ENCODE measurements around the gene MAT2A. TPM values are rescaled to one million over a fixed set of nuclear protein-coding genes. Genes with fewer than 3 reads are reported as not detected.

The MAT2A gene
- total RNA-seq, 4 donors from 2014 or later: 66.2 to 185 (median 142) TPM

DNA sequence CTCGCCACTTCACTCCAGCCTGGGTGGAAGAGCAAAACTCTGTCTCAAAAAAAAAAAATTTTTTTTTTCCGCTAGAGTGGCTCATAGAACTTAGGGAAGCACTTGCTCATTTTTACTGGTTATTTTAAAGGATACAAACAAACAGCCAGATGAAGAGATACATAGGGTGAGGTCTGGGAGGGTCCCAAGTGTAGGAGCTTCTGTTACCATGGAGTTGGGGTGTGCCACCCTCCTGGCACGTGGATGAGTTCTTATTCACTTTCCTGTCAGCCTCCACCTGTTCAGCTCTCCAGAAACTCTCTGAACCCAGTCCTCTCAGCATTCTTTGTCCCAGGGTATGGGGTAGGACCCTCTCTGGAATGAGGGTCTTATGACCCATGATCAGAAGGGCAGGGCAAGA, 4.9 kb upstream of the MAT2A start:
- TF ChIP-seq EP300 (IDR thresholded peaks at IDR 0.05; ENCODE audit: low read depth) (no peak), POLR2AphosphoS5 (IDR thresholded peaks at IDR 0.05) (no peak), POLR2A (IDR thresholded peaks at IDR 0.05) (no peak)
- TF ChIP-seq, protein P1, sequence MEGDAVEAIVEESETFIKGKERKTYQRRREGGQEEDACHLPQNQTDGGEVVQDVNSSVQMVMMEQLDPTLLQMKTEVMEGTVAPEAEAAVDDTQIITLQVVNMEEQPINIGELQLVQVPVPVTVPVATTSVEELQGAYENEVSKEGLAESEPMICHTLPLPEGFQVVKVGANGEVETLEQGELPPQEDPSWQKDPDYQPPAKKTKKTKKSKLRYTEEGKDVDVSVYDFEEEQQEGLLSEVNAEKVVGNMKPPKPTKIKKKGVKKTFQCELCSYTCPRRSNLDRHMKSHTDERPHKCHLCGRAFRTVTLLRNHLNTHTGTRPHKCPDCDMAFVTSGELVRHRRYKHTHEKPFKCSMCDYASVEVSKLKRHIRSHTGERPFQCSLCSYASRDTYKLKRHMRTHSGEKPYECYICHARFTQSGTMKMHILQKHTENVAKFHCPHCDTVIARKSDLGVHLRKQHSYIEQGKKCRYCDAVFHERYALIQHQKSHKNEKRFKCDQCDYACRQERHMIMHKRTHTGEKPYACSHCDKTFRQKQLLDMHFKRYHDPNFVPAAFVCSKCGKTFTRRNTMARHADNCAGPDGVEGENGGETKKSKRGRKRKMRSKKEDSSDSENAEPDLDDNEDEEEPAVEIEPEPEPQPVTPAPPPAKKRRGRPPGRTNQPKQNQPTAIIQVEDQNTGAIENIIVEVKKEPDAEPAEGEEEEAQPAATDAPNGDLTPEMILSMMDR (IDR thresholded peaks at IDR 0.05): no peak
- DNase-seq: no peak
- no peaks in the 10 kb centered on the region for H3K27me3 ChIP-seq
- in situ Hi-C loops (cut with MboI; ENCODE audit: low pct_ligation_motif_present in 1 of 4, low pct_unique_long_range_greater_than_20kb in 1 of 4, low sequenced_read_pairs in 3 of 4) (no loop called here), intact Hi-C loops (cut with DNase I; ENCODE audit: low total_unique reads) (no loop called here)
- peak overlapping the region in 3 of 4 donors; percentile 14 to 38 (median 21) for H3K27ac ChIP-seq
- no peaks in the 10 kb centered on the region for H3K36me3 ChIP-seq
- peaks cover 12 to 32% (median 16%) of the 10 kb centered on the region in 4 donors for H3K4me1 ChIP-seq
- H3K9me3 ChIP-seq: no peaks in the 10 kb centered on the region
- H3K4me3 ChIP-seq: no peak overlapping the region
- 74 to 100% methylated on average over 1 to 3 of the region's 3 CpGs for WGBS, 2 donors (ENCODE audit: low coverage in 1 of 2)

DNA sequence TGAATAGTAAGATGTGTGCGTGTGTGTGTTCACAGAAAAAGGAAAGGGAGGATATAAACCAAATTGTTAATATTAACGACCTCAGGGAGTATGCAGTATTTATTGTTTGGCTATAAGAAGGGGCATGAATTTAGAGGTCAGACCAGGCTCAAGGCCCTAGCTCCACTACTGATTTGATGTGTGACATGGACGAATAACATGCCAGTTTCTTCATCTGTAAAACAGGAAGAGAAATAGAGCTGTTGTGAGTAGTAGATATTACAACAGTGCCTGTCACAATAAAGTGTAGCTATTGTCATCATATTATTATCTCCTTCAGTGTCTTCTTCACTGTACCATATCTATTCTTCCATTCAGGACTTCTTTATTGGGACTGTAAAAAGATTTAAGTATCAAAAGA, 4.1 kb upstream of the MAT2A start:
- intact Hi-C loops (cut with DNase I; ENCODE audit: low total_unique reads) (loop anchor here (5.0 kb wide), 1 partner anchor 98 kb away; no protein-coding TSS in a partner anchor), in situ Hi-C loops (cut with MboI; ENCODE audit: low pct_ligation_motif_present in 1 of 4, low pct_unique_long_range_greater_than_20kb in 1 of 4, low sequenced_read_pairs in 3 of 4) (no loop called here)
- no peaks in the 10 kb centered on the region for H3K36me3 ChIP-seq
- H3K27ac ChIP-seq: peak overlapping the region in 2 of 4 donors; percentile 95 to 98
- no peak for DNase-seq
- no peak overlapping the region for H3K4me3 ChIP-seq
- whole genome bisulfite sequencing, 2 donors (ENCODE audit: low coverage in 1 of 2): 62 to 76% methylated on average over 3 of the region's 3 CpGs
- peaks cover 12 to 32% (median 16%) of the 10 kb centered on the region in 4 donors for H3K4me1 ChIP-seq
- H3K9me3 ChIP-seq: no peaks in the 10 kb centered on the region
- TF ChIP-seq EP300 (IDR thresholded peaks at IDR 0.05; ENCODE audit: low read depth) (no peak), POLR2A (IDR thresholded peaks at IDR 0.05) (no peak), POLR2AphosphoS5 (IDR thresholded peaks at IDR 0.05) (no peak)
- TF ChIP-seq, protein P1 (IDR thresholded peaks at IDR 0.05): no peak
- no peaks in the 10 kb centered on the region for H3K27me3 ChIP-seq

DNA sequence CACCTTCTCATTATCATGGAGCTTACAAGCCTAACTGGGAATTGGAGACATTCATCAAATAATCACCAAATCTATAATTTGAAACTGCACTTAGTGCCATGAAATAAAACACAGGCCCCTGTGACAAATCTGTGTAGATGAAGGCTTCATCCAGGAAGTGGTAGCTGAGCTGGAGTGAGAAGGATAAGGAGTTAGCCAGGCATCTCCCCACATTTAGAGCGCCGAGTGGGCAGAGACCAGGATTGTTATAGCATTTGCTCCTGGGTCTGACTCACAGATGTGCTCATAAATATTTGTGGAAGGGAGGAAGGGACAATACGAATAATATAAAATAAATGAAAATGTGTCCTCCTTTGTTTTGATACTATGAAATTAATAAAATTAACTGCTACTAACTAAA, 2.5 kb upstream of the MAT2A start:
- peak overlapping the region; percentile 95 to 99 (median 98) for H3K27ac ChIP-seq
- H3K4me3 ChIP-seq: no peak overlapping the region
- no peak for DNase-seq
- no peaks in the 10 kb centered on the region for H3K9me3 ChIP-seq
- intact Hi-C loops (cut with DNase I; ENCODE audit: low total_unique reads) (loop anchor here (5.0 kb wide), 1 partner anchor 99 kb away; no protein-coding TSS in a partner anchor), in situ Hi-C loops (cut with MboI; ENCODE audit: low pct_ligation_motif_present in 1 of 4, low pct_unique_long_range_greater_than_20kb in 1 of 4, low sequenced_read_pairs in 3 of 4) (no loop called here)
- WGBS, 2 donors (ENCODE audit: low coverage in 1 of 2): 75 to 89% methylated on average over 3 of the region's 3 CpGs
- H3K27me3 ChIP-seq: no peaks in the 10 kb centered on the region
- TF ChIP-seq POLR2A (IDR thresholded peaks at IDR 0.05) (no peak), POLR2AphosphoS5 (IDR thresholded peaks at IDR 0.05) (no peak)
- H3K4me1 ChIP-seq: peaks cover 12 to 43% (median 27%) of the 10 kb centered on the region in 4 donors
- peaks cover 0 to 5% (median 1%) of the 10 kb centered on the region in 4 donors for H3K36me3 ChIP-seq

DNA sequence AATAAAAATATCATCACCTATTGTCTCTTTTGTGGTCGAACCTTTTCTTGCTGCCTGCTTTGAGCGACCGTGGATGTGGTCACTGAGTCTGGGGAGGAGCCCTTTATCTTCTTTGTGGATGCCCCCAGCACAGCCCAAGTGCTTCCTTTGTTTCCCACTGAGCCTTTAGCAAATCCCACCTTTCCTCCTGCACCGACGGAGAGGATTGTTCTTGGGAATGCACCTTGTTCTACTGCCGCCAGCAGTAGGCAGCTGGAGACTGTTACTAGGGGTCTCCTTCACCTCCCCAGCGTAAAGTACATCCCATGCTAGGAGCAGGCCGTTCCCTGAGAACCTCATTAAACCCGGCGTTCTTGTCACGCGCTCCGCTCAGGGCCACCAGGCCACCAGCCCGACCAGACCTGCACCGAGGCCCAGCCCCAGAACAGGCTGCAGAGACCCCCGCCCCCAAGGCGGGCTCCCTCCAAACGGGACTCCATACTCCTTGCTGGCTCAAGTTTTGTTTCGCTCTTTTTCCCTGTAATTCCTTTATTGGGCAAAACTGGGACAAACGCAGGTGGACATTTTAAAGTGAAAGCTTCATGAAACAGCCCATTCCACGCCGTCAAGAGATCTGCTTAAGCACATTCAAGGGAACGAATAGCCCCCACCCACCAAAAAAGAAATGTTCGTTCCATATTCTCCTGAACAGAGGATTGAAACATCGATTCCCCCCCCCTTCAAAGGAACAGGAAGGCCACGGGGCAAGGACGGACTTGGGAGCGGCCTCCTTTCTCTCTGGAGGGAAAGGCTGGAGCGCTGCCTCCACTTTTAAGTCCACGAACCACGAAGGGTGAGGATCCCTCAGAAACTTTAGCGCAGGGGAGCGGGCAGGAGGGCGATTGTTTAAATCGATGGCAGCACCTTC, 1.1 kb upstream of the MAT2A start:
- 1 to 4% methylated on average over 9 to 34 of the region's 35 CpGs for WGBS, 2 donors (ENCODE audit: low coverage in 1 of 2)
- H3K36me3 ChIP-seq: peaks cover 0 to 19% (median 13%) of the 10 kb centered on the region in 4 donors
- in situ Hi-C loops (cut with MboI; ENCODE audit: low pct_ligation_motif_present in 1 of 4, low pct_unique_long_range_greater_than_20kb in 1 of 4, low sequenced_read_pairs in 3 of 4) (no loop called here), intact Hi-C loops (cut with DNase I; ENCODE audit: low total_unique reads) (loop anchor here (5.0 kb wide), 1 partner anchor 101 kb away; no protein-coding TSS in a partner anchor)
- TF ChIP-seq EP300 (IDR thresholded peaks at IDR 0.05; ENCODE audit: low read depth) (peak; percentile 3), POLR2AphosphoS5 (IDR thresholded peaks at IDR 0.05) (peak; percentile 8 to 63 (median 60)), POLR2A (IDR thresholded peaks at IDR 0.05) (peak; percentile 4)
- TF ChIP-seq, protein P1 (IDR thresholded peaks at IDR 0.05): no peak
- no peaks in the 10 kb centered on the region for H3K9me3 ChIP-seq
- no peaks in the 10 kb centered on the region for H3K27me3 ChIP-seq
- peaks cover 13 to 56% (median 39%) of the 10 kb centered on the region in 4 donors for H3K4me1 ChIP-seq
- DNase-seq: peak; percentile 66
- peak overlapping the region; percentile 56 to 94 (median 72) for H3K4me3 ChIP-seq
- peak overlapping the region; percentile 95 to 99 (median 98) for H3K27ac ChIP-seq
